D721Med (cell line): ENCODE measurements around the gene CDH23.

Experiments used
- DNase-seq: peaks from one replicate; pipeline ENCODE4 v3.0.0; 2011; ENCODE audit warnings: low spot score; ENCODE audit not compliant: insufficient read length
- FAIRE-seq: peaks from 2 replicates; lab custom pipeline; 2011; peaks lifted over from hg19 to GRCh38; lab: Jason Lieb, UNC
- TF ChIP-seq, protein P1 (sequence below): IDR thresholded peaks from 2 replicates; pipeline ENCODE4 v1.5.1; 2012; ENCODE audit warnings: mild to moderate bottlenecking, control low read depth; ENCODE audit not compliant: insufficient read depth; ENCODE audit errors: missing control alignments

Gene CDH23

DNA sequence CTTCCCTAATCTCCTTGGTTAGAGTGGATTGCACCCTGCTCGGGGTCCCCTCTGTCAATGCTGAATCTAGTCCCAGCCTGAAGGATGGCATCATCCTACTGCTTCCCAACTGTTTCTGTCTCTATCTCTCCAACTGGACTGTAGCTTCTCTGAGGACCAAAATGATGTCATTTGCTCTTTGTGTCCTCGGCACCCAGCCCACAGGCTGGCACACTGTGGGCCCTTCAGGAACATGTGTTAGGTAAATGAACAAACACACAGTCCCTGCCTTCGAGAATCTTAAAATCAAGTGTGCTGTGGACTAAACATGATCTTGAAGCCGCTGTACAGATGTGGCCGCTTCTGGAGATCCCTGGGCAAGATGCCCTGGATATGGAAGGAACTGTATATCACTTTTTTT lies 5.0 kb upstream of the CDH23 start:
- TF ChIP-seq, protein P1, sequence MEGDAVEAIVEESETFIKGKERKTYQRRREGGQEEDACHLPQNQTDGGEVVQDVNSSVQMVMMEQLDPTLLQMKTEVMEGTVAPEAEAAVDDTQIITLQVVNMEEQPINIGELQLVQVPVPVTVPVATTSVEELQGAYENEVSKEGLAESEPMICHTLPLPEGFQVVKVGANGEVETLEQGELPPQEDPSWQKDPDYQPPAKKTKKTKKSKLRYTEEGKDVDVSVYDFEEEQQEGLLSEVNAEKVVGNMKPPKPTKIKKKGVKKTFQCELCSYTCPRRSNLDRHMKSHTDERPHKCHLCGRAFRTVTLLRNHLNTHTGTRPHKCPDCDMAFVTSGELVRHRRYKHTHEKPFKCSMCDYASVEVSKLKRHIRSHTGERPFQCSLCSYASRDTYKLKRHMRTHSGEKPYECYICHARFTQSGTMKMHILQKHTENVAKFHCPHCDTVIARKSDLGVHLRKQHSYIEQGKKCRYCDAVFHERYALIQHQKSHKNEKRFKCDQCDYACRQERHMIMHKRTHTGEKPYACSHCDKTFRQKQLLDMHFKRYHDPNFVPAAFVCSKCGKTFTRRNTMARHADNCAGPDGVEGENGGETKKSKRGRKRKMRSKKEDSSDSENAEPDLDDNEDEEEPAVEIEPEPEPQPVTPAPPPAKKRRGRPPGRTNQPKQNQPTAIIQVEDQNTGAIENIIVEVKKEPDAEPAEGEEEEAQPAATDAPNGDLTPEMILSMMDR = no peak
- DNase-seq = no peak
- FAIRE-seq = no peak

DNA sequence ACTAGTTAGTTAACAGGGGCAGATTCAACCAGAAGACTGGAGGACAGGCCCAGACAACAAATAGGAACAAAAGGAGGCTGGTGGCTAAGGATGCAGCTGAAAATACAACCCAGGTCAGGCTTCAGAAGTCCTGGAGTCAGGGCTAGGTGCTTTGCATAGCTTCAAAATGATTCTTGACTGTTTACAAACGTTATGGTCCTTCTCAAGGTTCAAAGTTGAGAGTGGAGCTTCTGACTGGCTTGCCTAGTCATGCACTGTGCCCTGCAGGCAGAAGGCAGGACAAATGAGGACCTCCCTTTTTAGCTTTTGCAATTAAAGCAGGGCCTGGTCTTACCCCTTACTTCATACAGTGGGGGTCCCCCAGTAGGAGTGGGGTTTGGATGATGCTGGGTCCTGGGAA lies 4.4 kb upstream of the CDH23 start:
- FAIRE-seq (no peak), DNase-seq (no peak)
- TF ChIP-seq, protein P1 = no peak

DNA sequence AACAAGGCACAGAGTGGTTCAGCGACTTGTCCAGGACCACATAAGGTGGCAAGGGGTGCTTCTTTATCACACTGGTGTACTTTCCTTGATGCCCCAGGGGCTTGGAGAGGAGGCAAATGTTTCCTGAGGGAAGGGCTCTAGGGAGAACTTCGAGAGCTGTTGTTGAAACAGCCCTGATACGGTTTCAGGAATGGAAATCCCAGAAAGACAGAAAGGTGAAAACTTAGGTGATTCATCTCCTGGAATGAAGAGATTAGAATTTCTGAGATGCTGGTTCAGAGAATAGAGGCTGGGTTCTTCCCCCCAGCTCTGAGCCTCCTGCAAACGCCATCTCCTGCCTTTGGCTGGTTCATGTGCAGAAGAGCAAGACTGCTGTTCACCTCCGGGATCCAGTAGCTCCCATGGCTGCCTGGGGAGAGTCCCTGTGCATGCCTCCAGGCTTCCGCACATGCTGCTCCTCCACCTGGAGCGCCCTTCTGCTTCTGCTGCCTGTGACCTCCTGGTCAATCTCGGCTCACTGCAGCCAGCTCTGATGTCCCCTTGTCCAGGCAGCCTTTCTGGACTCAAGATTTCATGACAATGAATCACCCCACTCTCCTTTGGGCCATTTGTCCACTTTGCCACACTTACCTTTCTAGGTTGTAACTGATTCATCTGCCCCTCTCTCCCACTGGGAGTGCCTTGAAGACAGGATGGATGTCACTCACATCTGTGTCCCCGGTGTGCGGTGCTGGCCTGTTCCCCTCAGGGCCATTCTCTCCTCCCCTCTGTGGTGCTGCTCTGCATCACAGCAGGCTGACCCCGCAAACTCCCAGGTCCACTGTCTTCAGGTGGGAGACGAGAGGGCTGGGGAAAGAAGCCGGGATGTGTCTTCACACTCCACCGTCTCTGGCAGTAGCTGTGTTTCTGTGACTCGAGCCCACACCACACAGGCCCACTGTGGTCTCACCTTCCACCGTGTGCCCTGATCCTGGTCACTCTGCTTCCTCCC lies 3.6 kb upstream of the CDH23 start:
- TF ChIP-seq, protein P1 = no peak
- no peak for FAIRE-seq
- DNase-seq = no peak

DNA sequence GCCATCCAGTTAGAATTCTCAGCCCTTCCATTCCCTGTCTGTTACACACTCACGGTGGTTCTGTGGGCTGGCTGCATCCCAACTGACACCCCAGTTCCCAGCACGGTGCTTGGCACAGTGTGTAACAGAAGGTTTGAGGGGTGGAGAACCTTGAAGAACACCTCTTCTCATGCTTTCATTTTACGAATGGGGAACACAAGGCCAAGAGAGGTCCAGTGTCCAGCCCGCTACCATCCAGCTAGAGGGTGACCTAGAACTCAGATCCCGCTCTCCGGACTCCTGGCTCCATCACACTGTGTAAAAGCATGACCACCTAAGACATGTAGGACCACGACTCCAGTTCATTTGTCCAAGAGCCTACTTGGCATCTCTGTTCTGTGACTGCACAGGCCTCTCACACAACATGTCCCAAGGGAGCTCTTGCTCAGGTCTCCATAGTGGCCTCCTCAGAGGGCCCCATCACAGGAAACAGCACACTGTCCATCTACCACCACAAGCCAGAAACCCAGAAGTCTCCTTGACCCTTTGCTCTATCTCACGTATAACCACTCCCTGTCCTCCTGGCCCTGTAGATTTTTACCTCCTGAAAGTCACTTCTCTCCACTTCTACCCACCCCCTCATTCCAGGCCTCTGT lies 2.8 kb upstream of the CDH23 start:
- FAIRE-seq (no peak), DNase-seq (no peak)
- TF ChIP-seq, protein P1 = no peak

DNA sequence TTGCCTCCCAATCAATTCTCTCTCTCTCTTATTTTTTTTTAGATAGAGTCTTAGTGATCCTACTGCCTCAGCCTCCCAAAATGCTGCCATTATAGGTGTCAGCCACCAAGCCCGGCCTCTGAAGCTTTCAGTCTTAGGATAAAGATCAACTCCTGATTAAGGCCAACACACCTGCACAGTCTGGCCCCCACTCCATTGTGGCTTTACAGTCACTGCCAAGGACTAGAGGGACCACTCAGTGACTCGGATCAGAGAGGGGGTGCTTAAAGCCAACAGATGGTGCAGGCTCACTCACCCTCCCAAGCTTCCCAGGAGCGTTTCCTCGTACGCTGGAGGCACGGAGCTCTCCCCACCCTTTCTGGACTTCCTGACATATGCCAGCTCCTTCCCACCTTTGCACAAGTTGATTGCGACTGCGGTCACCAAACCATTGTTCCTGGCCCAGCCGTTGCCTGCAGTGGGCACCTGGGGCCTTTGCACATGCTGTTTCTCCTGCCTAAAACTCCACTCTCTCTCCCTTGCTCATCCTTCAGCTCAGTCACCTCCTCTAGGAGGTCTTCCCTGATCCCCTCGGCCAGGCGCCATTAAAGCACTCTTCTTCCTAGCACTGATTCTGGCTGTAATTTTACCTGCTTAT lies 1.7 kb upstream of the CDH23 start:
- no peak for FAIRE-seq
- TF ChIP-seq, protein P1 = no peak
- DNase-seq = no peak

DNA sequence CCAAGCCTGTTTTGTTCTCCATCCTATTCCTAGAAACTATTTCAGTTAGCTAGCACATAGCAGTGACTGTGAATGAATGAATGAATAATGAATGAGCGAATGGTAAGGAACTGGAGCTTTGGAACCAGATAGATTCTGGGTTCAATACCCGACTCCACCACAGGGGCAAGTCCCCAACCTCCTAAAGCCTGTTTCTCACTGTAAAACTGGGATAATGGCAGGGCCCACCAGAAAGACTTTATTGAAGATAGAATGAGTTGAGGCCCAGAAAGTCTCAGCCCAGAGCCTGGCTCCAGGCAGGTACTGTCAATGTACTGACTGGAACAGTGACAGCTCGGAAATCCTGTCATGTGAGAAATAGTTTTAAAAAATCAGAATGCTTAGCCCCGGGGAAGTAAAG lies 1.1 kb upstream of the CDH23 start:
- FAIRE-seq (no peak), DNase-seq (no peak)
- TF ChIP-seq, protein P1 = no peak
